PFSK-1 (cell line): ENCODE data around the gene FBXO15.

Experiments
- FOXP2 ChIP-seq: optimal IDR thresholded peaks from 2 replicates; pipeline ENCODE3; 2011; ENCODE audit warnings: borderline replicate concordance, control low read depth, inconsistent platforms; ENCODE audit not compliant: insufficient read depth; ENCODE audit errors: extremely low read length, extremely low read depth
- POLR2AphosphoS5 ChIP-seq: IDR thresholded peaks from 2 replicates; pipeline ENCODE4 v1.6.1; 2012; ENCODE audit warnings: low read depth, mild to moderate bottlenecking, control low read depth, low read length, moderate library complexity
- REST ChIP-seq, 2 experiments: IDR thresholded peaks; 2 replicates each; pipeline versions ENCODE4 v1.6.1 to v1.8.0; 2011 to 2012; ENCODE audit warnings: low read depth in 2 of 2, low read length in 2 of 2, control low read depth in 1 of 2, inconsistent platforms in 1 of 2, mild to moderate bottlenecking in 1 of 2, moderate library complexity in 1 of 2; ENCODE audit not compliant: insufficient read depth in 1 of 2
- SIN3A ChIP-seq: IDR thresholded peaks from 2 replicates; pipeline ENCODE4 v1.6.1; 2012; ENCODE audit warnings: mild to moderate bottlenecking, low read length, moderate library complexity, borderline replicate concordance; ENCODE audit not compliant: insufficient read depth
- TAF1 ChIP-seq: IDR thresholded peaks from 2 replicates; pipeline ENCODE4 v1.6.1; 2012; ENCODE audit warnings: low read length, control low read depth, borderline replicate concordance; ENCODE audit not compliant: insufficient read depth

Gene FBXO15

GRCh38 chr18:74172697-74173433 is 25.2 kb upstream of the FBXO15 start:
- TF ChIP-seq SIN3A: no peak
- no peak for TF ChIP-seq POLR2AphosphoS5
- TF ChIP-seq FOXP2: no peak
- TF ChIP-seq TAF1: no peak
- TF ChIP-seq REST (IDR thresholded peaks at IDR 0.05; ENCODE audit: insufficient read depth in 1 of 2, low read depth in 2 of 2, low read length in 2 of 2): no peak

GRCh38 chr18:74171910-74172606 is 24.4 kb upstream of the FBXO15 start:
- TF ChIP-seq SIN3A (no peak), FOXP2 (no peak), REST (IDR thresholded peaks at IDR 0.05; ENCODE audit: insufficient read depth in 1 of 2, low read depth in 2 of 2, low read length in 2 of 2) (no peak), TAF1 (no peak), POLR2AphosphoS5 (no peak)

- TF ChIP-seq POLR2AphosphoS5: no peak
Observed at GRCh38 chr18:74166386-74166785, 18.8 kb upstream of the FBXO15 start.

- no peak for TF ChIP-seq FOXP2
- no peak for TF ChIP-seq SIN3A
- no peak for TF ChIP-seq TAF1
- no peak for TF ChIP-seq REST (IDR thresholded peaks at IDR 0.05; ENCODE audit: insufficient read depth in 1 of 2, low read depth in 2 of 2, low read length in 2 of 2)
- no peak for TF ChIP-seq POLR2AphosphoS5
Observed at GRCh38 chr18:74163019-74163660, 15.5 kb upstream of the FBXO15 start.

GRCh38 chr18:74155276-74155675 is 7.6 kb upstream of the FBXO15 start:
- TF ChIP-seq SIN3A (no peak), REST (IDR thresholded peaks at IDR 0.05; ENCODE audit: insufficient read depth in 1 of 2, low read depth in 2 of 2, low read length in 2 of 2) (no peak), FOXP2 (no peak), TAF1 (no peak), POLR2AphosphoS5 (no peak)
